ENCODE results near the gene TREML2. TPM values are rescaled to one million over a fixed set of nuclear protein-coding genes. Genes with fewer than 3 reads are reported as not detected.
"Not testable (repeated sequence)": the region's sequence is repeated elsewhere in the genome, so short reads cannot be mapped to it uniquely, and the experiment has no call there.

TREML2 gene
- total RNA-seq, 4 donors from 2014 or later, result 0.06 TPM; not detected in 3

DNA sequence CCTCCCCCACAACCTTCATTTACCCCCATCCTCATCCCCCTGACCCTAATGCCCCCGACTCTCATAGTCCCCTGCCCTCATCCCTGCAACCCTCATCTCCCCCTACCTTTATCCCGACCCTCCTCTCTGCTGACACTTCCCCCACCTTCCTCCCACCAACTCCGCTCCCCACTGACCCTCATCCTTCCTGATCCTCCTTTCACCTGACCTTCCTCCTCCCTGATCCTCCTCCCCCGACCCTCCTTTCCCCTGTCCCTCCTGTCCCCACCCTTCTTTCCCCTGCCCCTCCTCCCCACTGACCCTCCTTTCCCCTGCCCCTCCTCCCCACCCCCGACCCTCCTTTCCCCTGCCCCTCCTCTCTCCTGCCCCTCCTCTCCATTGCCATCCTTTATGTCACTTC lies 7.1 kb downstream of the TREML2 start:
- TF ChIP-seq, protein P1, sequence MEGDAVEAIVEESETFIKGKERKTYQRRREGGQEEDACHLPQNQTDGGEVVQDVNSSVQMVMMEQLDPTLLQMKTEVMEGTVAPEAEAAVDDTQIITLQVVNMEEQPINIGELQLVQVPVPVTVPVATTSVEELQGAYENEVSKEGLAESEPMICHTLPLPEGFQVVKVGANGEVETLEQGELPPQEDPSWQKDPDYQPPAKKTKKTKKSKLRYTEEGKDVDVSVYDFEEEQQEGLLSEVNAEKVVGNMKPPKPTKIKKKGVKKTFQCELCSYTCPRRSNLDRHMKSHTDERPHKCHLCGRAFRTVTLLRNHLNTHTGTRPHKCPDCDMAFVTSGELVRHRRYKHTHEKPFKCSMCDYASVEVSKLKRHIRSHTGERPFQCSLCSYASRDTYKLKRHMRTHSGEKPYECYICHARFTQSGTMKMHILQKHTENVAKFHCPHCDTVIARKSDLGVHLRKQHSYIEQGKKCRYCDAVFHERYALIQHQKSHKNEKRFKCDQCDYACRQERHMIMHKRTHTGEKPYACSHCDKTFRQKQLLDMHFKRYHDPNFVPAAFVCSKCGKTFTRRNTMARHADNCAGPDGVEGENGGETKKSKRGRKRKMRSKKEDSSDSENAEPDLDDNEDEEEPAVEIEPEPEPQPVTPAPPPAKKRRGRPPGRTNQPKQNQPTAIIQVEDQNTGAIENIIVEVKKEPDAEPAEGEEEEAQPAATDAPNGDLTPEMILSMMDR (IDR thresholded peaks at IDR 0.05), result no peak
- TF ChIP-seq POLR2A (IDR thresholded peaks at IDR 0.05), result no peak
- H3K4me3 ChIP-seq (ENCODE audit: low read depth, poor library complexity, severe bottlenecking), result no peak overlapping the region
- 50 to 60% methylated on average over 5 of the region's 5 CpGs for WGBS, 2 donors
- intact Hi-C loops (cut with DNase I; ENCODE audit: low total_unique reads), result no loop called here
- DNase-seq (ENCODE audit: low spot score in 2 of 2), result no peak

DNA sequence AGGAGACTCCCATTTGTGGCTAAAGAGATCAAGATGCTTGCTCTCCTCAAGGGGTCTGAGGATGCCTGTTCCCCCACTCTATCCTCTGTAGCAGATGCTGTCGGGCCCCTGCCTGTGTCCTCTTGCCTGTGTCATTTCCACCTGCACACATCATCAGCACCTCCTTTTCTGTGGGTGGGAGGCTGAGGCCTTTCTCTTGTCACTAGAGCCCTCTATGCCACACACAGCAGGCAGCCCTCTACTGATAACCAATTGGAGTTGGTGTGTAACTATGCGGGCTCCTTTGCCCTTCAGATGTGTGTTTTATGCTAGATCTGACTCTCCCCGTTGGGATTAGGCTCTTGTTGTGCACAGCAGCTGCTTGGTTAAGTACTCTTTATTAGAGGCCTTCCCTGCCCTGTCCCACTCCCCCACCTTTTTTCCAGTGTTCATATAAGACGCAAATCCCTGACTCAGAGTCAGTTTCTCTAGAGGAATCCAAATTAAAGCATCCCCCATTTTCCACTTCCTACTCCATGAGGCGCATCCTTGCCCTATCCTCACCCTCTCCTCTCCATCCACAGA lies 7.7 kb downstream of the TREML2 start:
- TF ChIP-seq POLR2A (IDR thresholded peaks at IDR 0.05), result no peak
- TF ChIP-seq, protein P1 (IDR thresholded peaks at IDR 0.05), result no peak
- DNase-seq (ENCODE audit: low spot score in 2 of 2), result no peak
- H3K4me3 ChIP-seq (ENCODE audit: low read depth, poor library complexity, severe bottlenecking), result no peak overlapping the region
- 73 to 77% methylated on average over 5 of the region's 5 CpGs for WGBS, 2 donors
- intact Hi-C loops (cut with DNase I; ENCODE audit: low total_unique reads), result no loop called here

DNA sequence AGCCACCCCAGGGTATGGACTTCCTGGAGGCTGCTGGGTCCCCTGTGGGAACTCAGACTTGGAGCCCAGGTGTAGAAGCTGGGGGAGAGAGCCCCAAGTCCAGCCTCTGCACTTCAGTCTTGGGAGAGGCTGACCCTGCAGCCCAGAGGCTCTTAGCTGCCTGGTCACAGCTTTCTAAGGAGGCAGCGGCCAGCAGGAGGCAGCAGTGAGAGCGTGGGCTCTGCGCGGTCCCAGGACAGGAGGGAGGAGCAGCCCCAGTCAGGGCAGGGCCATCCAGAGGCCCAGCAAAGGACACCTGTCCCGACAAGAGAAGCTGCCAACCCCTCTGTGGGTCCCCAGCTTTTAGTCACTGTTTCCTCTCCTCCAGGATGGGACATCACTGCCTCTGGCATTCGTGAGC lies 9.4 kb downstream of the TREML2 start:
- H3K4me3 ChIP-seq (ENCODE audit: low read depth, poor library complexity, severe bottlenecking), result no peak overlapping the region
- DNase-seq (ENCODE audit: low spot score in 2 of 2), result no peak
- no peak for TF ChIP-seq POLR2A (IDR thresholded peaks at IDR 0.05)
- TF ChIP-seq, protein P1 (IDR thresholded peaks at IDR 0.05), result no peak
- intact Hi-C loops (cut with DNase I; ENCODE audit: low total_unique reads), result no loop called here
- 21 to 25% methylated on average over 6 of the region's 6 CpGs for WGBS, 2 donors

- 79 to 84% methylated on average over 3 of the region's 3 CpGs for WGBS, 2 donors
- intact Hi-C loops (cut with DNase I; ENCODE audit: low total_unique reads), result no loop called here
- TF ChIP-seq, protein P1 (IDR thresholded peaks at IDR 0.05), result no peak
- no peak for TF ChIP-seq POLR2A (IDR thresholded peaks at IDR 0.05)
- no peak overlapping the region for H3K4me3 ChIP-seq (ENCODE audit: low read depth, poor library complexity, severe bottlenecking)
- no peak for DNase-seq (ENCODE audit: low spot score in 2 of 2)
These were observed 10.2 kb downstream of the TREML2 start for GRCh38 chr6:41190791-41191190.

DNA sequence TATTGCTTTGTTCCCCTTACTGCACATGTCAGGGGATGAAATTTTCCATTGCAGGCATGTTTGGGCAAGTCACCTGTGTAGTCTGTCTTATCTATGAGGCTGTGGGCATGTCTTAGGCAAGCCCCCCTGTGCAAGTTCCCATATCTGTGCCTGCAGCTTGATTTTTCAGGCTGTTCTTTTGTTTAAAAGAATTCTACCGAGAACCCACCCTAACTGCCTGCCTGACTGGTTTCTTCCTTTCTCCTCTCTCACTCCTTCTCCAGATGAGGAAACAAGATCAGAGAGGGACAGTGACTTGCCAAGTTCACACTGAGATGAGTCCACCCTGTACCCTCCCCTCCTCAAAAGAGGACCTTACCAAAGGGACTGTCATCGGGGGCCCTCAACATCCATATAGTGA lies 11.0 kb downstream of the TREML2 start:
- DNase-seq (ENCODE audit: low spot score in 2 of 2), result no peak
- no peak overlapping the region for H3K4me3 ChIP-seq (ENCODE audit: low read depth, poor library complexity, severe bottlenecking)
- 93 to 97% methylated on average over 2 of the region's 2 CpGs for WGBS, 2 donors
- no peak for TF ChIP-seq POLR2A (IDR thresholded peaks at IDR 0.05)
- TF ChIP-seq, protein P1 (IDR thresholded peaks at IDR 0.05), result no peak
- intact Hi-C loops (cut with DNase I; ENCODE audit: low total_unique reads), result no loop called here

- intact Hi-C loops (cut with DNase I; ENCODE audit: low total_unique reads); DNase-seq (ENCODE audit: low spot score in 2 of 2); H3K4me3 ChIP-seq (ENCODE audit: low read depth, poor library complexity, severe bottlenecking): not testable (repeated sequence)
These were observed 11.9 kb downstream of the TREML2 start for GRCh38 chr6:41189046-41189445.
